HS-5 (cell line): Measurements from ENCODE around the gene CFAP97D2.
"Not testable (repeated sequence)": the region's sequence is repeated elsewhere in the genome, so short reads cannot be mapped to it uniquely, and the experiment has no call there.

Experiments used
- DNase-seq: peaks from one replicate; pipeline ENCODE4 v3.0.0-alpha.2; 2012; ENCODE audit warnings: low read depth

The CFAP97D2 gene

GRCh38 chr13:114158869-114159666, 20.0 kb upstream of the CFAP97D2 start:
- not testable (repeated sequence) for DNase-seq

GRCh38 chr13:114161028-114161556, 18.0 kb upstream of the CFAP97D2 start:
- no peak for DNase-seq

- no peak for DNase-seq
Observed at GRCh38 chr13:114161644-114162532, 17.2 kb upstream of the CFAP97D2 start.

- DNase-seq = no peak
Observed at GRCh38 chr13:114162533-114162922, 16.5 kb upstream of the CFAP97D2 start.

- DNase-seq = no peak
Observed at GRCh38 chr13:114164053-114164452, 15.0 kb upstream of the CFAP97D2 start.

GRCh38 chr13:114164681-114165429, 14.2 kb upstream of the CFAP97D2 start:
- no peak for DNase-seq

- DNase-seq = no peak
Observed at GRCh38 chr13:114166381-114167131, 12.5 kb upstream of the CFAP97D2 start.

- no peak for DNase-seq
Observed at GRCh38 chr13:114167426-114167825, 11.6 kb upstream of the CFAP97D2 start.

GRCh38 chr13:114167885-114168284, 11.2 kb upstream of the CFAP97D2 start:
- no peak for DNase-seq

GRCh38 chr13:114173272-114173671, 5.8 kb upstream of the CFAP97D2 start:
- DNase-seq = no peak

- no peak for DNase-seq
Observed at GRCh38 chr13:114173745-114174144, 5.3 kb upstream of the CFAP97D2 start.

- DNase-seq = no peak
Observed at GRCh38 chr13:114174529-114174961, 4.5 kb upstream of the CFAP97D2 start.

GRCh38 chr13:114176359-114176902, 2.6 kb upstream of the CFAP97D2 start:
- DNase-seq = not testable (repeated sequence)

GRCh38 chr13:114177245-114178010, 1.6 kb upstream of the CFAP97D2 start:
- DNase-seq = no peak

GRCh38 chr13:114185182-114185971, 6.3 kb downstream of the CFAP97D2 start:
- no peak for DNase-seq

- DNase-seq = no peak
Observed at GRCh38 chr13:114194853-114195252, 15.8 kb downstream of the CFAP97D2 start.

- no peak for DNase-seq
Observed at GRCh38 chr13:114196629-114197028, 17.6 kb downstream of the CFAP97D2 start.

- no peak for DNase-seq
Observed at GRCh38 chr13:114198556-114198955, 19.5 kb downstream of the CFAP97D2 start.

GRCh38 chr13:114199526-114199925, 20.5 kb downstream of the CFAP97D2 start:
- DNase-seq = not testable (repeated sequence)
